Neural cell (in vitro differentiated cells): ENCODE measurements around the gene PSMC6. TPM values are rescaled to one million over a fixed set of nuclear protein-coding genes. Genes with fewer than 3 reads are reported as not detected.

Experiments
- H2AFZ ChIP-seq: fragments of 200-600, 300-800 bp; sonication (generic), shearing (Covaris generic); 2 replicates; pipeline ENCODE4 v1.6.0; 2014; ENCODE audit warnings: low read depth, mild to moderate bottlenecking, antibody characterized with exemption, low read length, moderate library complexity
- H3F3A ChIP-seq: fragments of 200-600 bp; shearing (Covaris generic); 2 replicates; pipeline ENCODE4 v1.6.1; 2016; ENCODE audit warnings: mild to moderate bottlenecking, moderate library complexity, mixed read lengths, antibody characterized with exemption, low read length; ENCODE audit not compliant: insufficient read depth, poor library complexity, severe bottlenecking
- H3K27ac ChIP-seq: fragments of 200-600, 300-800 bp; sonication (generic), shearing (Covaris generic); 2 replicates; pipeline ENCODE4 v1.5.1; 2014; ENCODE audit warnings: mild to moderate bottlenecking, low read length, moderate library complexity
- H3K27me3 ChIP-seq: fragments of 300-800, 200-600 bp; sonication (generic), shearing (Covaris generic); 2 replicates; pipeline ENCODE4 v1.6.0; 2014; ENCODE audit warnings: mild to moderate bottlenecking, low read depth, low read length, moderate library complexity; ENCODE audit not compliant: insufficient read depth
- H3K36me3 ChIP-seq: fragments of 300-800, 200-600 bp; sonication (generic), shearing (Covaris generic); 2 replicates; pipeline ENCODE4 v1.5.1; 2014; ENCODE audit warnings: mild to moderate bottlenecking, antibody characterized with exemption, low read length, moderate library complexity; ENCODE audit not compliant: insufficient read depth
- H3K4me2 ChIP-seq: fragments of 300-800, 200-600 bp; sonication (generic), shearing (Covaris generic); 2 replicates; pipeline ENCODE4 v1.6.0; 2014; ENCODE audit warnings: mild to moderate bottlenecking, low read length
- H3K4me3 ChIP-seq: fragments of 300-800, 200-600 bp; sonication (generic), shearing (Covaris generic); 2 replicates; pipeline ENCODE4 v1.5.1; 2014; ENCODE audit warnings: mild to moderate bottlenecking, low read length, moderate library complexity
- H3K79me2 ChIP-seq: fragments of 200-600 bp; shearing (Covaris generic); replicated peaks from 2 replicates; pipeline ENCODE4 v1.6.0; 2014; ENCODE audit warnings: mild to moderate bottlenecking, low read length, moderate library complexity; ENCODE audit not compliant: insufficient read depth
- H3K9ac ChIP-seq: fragments of 300-800, 200-600 bp; sonication (generic), shearing (Covaris generic); 2 replicates; pipeline ENCODE4 v1.6.1; 2016; ENCODE audit warnings: mild to moderate bottlenecking, low read length, mixed read lengths
- H3K9me2 ChIP-seq: fragments of 200-600 bp; shearing (Covaris generic); 2 replicates; pipeline ENCODE4 v1.6.1; 2016; ENCODE audit warnings: mild to moderate bottlenecking, low read length, mixed read lengths; ENCODE audit not compliant: insufficient read depth
- H3K9me3 ChIP-seq: fragments of 200-600, 300-800 bp; sonication (generic), shearing (Covaris generic); 2 replicates; pipeline ENCODE4 v1.6.1; 2016; ENCODE audit warnings: mild to moderate bottlenecking, mixed run types, low read length, moderate library complexity, mixed read lengths
- H4K20me1 ChIP-seq: fragments of 200-600 bp; shearing (Covaris generic); 2 replicates; pipeline ENCODE4 v1.6.1; 2016; ENCODE audit warnings: mild to moderate bottlenecking, mixed run types; ENCODE audit not compliant: insufficient read depth
- EP300 ChIP-seq: fragments of 450-650 bp; conservative IDR thresholded peaks from 2 replicates; pipeline ENCODE4 v1.6.1; 2014; ENCODE audit warnings: antibody characterized with exemption, mild to moderate bottlenecking, moderate library complexity; ENCODE audit not compliant: poor library complexity, severe bottlenecking
- EZH2 ChIP-seq: fragments of 200-600, 300-800 bp; shearing (Covaris generic), sonication (generic); IDR thresholded peaks from 2 replicates; pipeline ENCODE4 v1.6.1; 2014; ENCODE audit warnings: antibody characterized with exemption, low read length, borderline replicate concordance, mild to moderate bottlenecking; ENCODE audit not compliant: insufficient read depth, poor library complexity, severe bottlenecking
- MXI1 ChIP-seq: fragments of 450-650 bp; conservative IDR thresholded peaks from 2 replicates; pipeline ENCODE4 v1.6.1; 2014; ENCODE audit warnings: antibody characterized with exemption, mild to moderate bottlenecking; ENCODE audit not compliant: poor library complexity, severe bottlenecking
- POLR2AphosphoS5 ChIP-seq: IDR thresholded peaks from 2 replicates; pipeline ENCODE4 v1.6.1; 2012
- RAD21 ChIP-seq: fragments of 450-650 bp; conservative IDR thresholded peaks from 2 replicates; pipeline ENCODE4 v1.6.1; 2014; ENCODE audit warnings: antibody characterized with exemption, mild to moderate bottlenecking, moderate library complexity
- SMC3 ChIP-seq: fragments of 450-650 bp; conservative IDR thresholded peaks from 2 replicates; pipeline ENCODE4 v1.6.1; 2014; ENCODE audit warnings: antibody characterized with exemption, mild to moderate bottlenecking, moderate library complexity; ENCODE audit not compliant: poor library complexity
- TAF1 ChIP-seq: IDR thresholded peaks from 2 replicates; pipeline ENCODE4 v1.6.1; 2012; ENCODE audit warnings: low read depth
- polyA plus RNA-seq: library from polyadenylated mRNA; depleted of rRNA; stranded (reverse); fragments of >200 nt; gene quantifications from 2 replicates; pipeline ENCODE4 v1.2.3, GENCODE V29; 2014
- TF ChIP-seq, protein P1 (sequence below): IDR thresholded peaks from 2 replicates; pipeline ENCODE4 v1.6.1; 2012; ENCODE audit warnings: borderline replicate concordance

PSMC6 gene
- polyA plus RNA-seq, 1 donor from 2014 or later = 254 TPM

DNA sequence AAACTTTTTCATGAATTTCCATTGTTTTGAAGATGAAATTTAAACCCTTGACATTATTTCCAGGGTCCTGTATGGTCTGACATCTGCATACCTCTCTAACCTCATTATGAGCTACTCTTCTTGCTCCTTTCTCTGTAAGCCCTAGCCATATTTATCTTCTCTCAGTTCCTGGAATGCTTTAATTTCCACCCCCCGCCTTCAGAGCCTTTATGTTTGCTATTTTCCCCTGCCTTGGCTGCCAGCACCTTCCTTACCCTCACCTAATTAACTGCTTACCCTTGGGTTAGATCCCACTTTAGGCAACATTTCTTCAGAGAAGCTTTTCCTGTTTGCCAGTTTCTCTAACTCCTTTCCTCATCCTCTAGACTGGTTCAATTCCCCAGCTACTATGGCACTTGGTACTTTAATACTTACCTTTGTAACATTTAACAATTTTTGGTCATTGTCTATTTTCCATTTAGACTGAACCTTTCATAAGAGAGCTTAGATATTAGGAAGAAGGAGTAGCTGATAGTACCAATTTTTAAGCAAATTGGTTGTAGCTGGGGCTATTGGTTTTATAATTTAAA lies 29.0 kb downstream of the PSMC6 start:
- no peak overlapping the region for H3K4me2 ChIP-seq
- H3K9ac ChIP-seq = no peak overlapping the region
- H3F3A ChIP-seq = no peaks in the 10 kb centered on the region
- TF ChIP-seq POLR2AphosphoS5 = no peak
- TF ChIP-seq EP300 = no peak
- TF ChIP-seq MXI1 = no peak
- TF ChIP-seq, protein P1, sequence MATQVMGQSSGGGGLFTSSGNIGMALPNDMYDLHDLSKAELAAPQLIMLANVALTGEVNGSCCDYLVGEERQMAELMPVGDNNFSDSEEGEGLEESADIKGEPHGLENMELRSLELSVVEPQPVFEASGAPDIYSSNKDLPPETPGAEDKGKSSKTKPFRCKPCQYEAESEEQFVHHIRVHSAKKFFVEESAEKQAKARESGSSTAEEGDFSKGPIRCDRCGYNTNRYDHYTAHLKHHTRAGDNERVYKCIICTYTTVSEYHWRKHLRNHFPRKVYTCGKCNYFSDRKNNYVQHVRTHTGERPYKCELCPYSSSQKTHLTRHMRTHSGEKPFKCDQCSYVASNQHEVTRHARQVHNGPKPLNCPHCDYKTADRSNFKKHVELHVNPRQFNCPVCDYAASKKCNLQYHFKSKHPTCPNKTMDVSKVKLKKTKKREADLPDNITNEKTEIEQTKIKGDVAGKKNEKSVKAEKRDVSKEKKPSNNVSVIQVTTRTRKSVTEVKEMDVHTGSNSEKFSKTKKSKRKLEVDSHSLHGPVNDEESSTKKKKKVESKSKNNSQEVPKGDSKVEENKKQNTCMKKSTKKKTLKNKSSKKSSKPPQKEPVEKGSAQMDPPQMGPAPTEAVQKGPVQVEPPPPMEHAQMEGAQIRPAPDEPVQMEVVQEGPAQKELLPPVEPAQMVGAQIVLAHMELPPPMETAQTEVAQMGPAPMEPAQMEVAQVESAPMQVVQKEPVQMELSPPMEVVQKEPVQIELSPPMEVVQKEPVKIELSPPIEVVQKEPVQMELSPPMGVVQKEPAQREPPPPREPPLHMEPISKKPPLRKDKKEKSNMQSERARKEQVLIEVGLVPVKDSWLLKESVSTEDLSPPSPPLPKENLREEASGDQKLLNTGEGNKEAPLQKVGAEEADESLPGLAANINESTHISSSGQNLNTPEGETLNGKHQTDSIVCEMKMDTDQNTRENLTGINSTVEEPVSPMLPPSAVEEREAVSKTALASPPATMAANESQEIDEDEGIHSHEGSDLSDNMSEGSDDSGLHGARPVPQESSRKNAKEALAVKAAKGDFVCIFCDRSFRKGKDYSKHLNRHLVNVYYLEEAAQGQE = no peak
- TF ChIP-seq SMC3 = no peak
- no peak for TF ChIP-seq RAD21
- no peak for TF ChIP-seq TAF1
- no peaks in the 10 kb centered on the region for H3K36me3 ChIP-seq
- no peaks in the 10 kb centered on the region for H4K20me1 ChIP-seq
- H3K9me3 ChIP-seq = no peaks in the 10 kb centered on the region
- H2AFZ ChIP-seq = no peak overlapping the region
- H3K4me3 ChIP-seq = no peak overlapping the region
- no peaks in the 10 kb centered on the region for H3K9me2 ChIP-seq
- no peak overlapping the region for H3K27ac ChIP-seq
- H3K79me2 ChIP-seq = peaks cover 35% of the 10 kb centered on the region
- H3K27me3 ChIP-seq = no peaks in the 10 kb centered on the region

DNA sequence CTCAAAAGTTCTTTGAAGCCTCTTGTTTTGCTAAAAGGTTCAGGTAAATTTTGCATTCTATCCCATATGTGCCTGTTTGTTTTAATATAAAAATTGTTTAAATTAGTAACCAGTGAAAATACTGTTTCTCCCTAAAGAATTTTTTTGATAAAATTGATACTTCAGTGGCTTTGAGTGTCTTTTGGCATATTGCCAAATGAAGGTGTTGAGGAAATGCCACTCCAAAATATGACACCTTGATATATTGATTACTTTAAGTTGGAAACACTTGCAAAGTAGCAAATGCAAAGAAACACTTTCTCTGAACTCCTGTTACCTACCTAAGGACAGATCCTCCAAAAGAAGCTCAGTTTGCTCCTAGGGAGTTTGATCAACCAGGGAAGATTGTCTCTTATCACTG lies 31.4 kb downstream of the PSMC6 start:
- H3K9me3 ChIP-seq = no peaks in the 10 kb centered on the region
- no peaks in the 10 kb centered on the region for H4K20me1 ChIP-seq
- H2AFZ ChIP-seq = no peak overlapping the region
- no peaks in the 10 kb centered on the region for H3F3A ChIP-seq
- peaks cover 37% of the 10 kb centered on the region for H3K79me2 ChIP-seq
- no peak overlapping the region for H3K4me3 ChIP-seq
- H3K27ac ChIP-seq = no peak overlapping the region
- H3K27me3 ChIP-seq = no peaks in the 10 kb centered on the region
- no peak overlapping the region for H3K4me2 ChIP-seq
- no peaks in the 10 kb centered on the region for H3K9me2 ChIP-seq
- H3K9ac ChIP-seq = no peak overlapping the region
- TF ChIP-seq EZH2 (no peak), RAD21 (no peak), SMC3 (no peak), EP300 (no peak)
- TF ChIP-seq, protein P1 = no peak
- no peaks in the 10 kb centered on the region for H3K36me3 ChIP-seq
